ENCODE data around the gene HOXD11.

The HOXD11 gene

DNA sequence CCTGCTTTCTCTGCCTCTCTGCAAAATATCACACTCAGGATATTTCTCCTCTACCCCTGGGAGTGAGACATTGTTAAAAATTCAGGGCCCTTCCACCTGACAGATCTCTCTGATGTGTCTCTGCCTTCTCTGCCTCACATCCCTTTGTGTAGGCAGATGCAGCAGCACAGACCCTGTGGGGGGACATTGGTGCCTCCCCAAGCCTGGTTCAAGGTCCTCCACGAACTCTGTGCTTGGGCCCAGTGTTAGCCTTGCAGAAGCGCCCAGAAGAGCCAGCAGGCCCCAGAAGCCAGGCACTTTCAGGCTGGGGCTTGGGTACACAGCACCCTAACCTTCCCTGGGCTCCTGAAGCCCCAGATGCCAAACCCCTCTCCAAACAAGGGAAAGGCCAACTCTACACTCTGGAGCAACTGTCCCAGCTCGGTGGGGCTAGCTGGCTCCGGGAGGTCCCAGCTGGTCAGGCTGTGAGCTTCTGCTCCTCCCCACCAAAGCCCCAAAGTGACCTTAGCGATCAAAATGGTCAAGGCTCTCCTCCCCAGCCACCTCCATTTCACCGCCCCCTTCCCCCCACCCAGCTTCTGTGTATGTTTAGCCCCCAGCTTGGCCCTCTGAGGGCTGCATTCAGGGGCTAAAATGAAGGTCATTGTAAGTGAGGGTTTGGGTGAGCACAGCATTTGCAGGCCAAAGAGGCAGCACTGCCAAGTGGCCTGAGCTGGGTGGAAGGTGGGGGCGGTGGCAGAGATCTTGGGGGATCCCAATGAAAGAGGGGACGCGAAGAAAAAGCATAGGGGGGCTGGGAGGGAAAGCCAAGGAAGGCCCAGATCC, 18.1 kb downstream of the HOXD11 start:
- TF ChIP-seq, protein P1, sequence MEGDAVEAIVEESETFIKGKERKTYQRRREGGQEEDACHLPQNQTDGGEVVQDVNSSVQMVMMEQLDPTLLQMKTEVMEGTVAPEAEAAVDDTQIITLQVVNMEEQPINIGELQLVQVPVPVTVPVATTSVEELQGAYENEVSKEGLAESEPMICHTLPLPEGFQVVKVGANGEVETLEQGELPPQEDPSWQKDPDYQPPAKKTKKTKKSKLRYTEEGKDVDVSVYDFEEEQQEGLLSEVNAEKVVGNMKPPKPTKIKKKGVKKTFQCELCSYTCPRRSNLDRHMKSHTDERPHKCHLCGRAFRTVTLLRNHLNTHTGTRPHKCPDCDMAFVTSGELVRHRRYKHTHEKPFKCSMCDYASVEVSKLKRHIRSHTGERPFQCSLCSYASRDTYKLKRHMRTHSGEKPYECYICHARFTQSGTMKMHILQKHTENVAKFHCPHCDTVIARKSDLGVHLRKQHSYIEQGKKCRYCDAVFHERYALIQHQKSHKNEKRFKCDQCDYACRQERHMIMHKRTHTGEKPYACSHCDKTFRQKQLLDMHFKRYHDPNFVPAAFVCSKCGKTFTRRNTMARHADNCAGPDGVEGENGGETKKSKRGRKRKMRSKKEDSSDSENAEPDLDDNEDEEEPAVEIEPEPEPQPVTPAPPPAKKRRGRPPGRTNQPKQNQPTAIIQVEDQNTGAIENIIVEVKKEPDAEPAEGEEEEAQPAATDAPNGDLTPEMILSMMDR (IDR thresholded peaks at IDR 0.05), result no peak

DNA sequence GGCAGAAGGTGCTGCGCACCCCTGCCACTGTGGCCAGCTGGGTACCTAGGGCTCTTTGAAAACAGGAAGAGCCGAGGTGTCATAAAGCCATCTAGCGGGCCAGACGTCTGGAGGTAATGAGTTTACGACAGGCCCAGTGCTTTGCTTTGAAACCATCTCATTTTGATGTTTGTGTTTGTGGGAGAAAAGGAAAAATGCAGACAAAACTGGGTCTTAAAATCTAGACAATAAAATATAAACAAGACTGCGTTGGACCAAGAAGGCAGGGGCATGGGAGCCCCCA, 18.6 kb downstream of the HOXD11 start:
- TF ChIP-seq, protein P1 (IDR thresholded peaks at IDR 0.05), result no peak

DNA sequence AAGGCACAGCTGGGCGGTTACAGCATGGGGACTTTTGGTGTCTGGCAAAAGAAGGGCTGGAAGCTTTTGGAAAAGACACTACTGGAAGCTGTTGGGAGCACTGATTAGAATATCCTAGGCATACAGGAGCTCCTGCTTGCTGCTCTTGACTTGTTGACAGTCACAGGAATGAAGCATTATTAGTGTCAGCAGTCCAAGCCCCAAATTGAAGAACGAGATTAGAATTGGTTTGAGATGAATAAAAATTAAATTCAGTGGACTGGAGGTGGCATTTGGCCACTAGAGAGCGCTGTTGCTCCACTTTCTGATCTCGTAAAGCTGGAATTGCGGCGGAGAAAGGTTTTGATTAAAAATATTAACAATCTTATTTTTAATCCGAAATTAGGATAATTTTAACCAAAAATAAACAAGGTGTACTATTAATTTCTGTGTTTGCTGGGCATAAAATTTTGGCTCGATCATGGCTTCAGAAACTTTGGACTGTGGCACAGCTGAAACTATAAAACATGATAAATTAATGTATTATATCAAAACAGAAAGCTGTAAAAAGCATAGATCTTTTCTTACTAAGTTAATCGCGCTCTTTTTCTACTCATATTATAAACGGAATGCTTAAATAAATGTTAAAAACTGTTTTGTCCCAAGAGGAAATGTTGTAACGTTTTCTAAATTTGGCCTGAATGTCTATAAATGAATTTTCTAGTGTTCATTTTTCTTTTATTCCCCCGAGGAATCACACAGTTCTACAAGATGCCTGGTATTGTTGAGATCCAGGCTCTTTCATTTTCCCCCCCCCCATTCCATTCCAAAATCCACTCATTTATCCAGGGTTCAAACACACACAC, 20.1 kb downstream of the HOXD11 start:
- TF ChIP-seq, protein P1 (IDR thresholded peaks at IDR 0.05), result peak; percentile 76

DNA sequence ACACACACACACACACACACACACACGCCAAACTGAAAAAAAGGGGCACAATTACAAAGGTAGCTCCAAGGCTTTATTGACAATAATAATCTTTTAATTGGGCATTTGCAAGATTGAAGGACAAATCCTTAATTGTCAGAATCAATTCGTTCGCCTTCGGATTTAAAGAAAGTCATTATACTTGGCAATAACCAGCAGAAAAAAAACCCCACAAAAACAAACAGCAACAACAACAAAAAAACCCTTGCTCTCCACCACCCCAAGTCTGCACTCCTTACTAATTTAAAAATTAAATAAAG, 20.6 kb downstream of the HOXD11 start:
- TF ChIP-seq, protein P1 (IDR thresholded peaks at IDR 0.05), result no peak

DNA sequence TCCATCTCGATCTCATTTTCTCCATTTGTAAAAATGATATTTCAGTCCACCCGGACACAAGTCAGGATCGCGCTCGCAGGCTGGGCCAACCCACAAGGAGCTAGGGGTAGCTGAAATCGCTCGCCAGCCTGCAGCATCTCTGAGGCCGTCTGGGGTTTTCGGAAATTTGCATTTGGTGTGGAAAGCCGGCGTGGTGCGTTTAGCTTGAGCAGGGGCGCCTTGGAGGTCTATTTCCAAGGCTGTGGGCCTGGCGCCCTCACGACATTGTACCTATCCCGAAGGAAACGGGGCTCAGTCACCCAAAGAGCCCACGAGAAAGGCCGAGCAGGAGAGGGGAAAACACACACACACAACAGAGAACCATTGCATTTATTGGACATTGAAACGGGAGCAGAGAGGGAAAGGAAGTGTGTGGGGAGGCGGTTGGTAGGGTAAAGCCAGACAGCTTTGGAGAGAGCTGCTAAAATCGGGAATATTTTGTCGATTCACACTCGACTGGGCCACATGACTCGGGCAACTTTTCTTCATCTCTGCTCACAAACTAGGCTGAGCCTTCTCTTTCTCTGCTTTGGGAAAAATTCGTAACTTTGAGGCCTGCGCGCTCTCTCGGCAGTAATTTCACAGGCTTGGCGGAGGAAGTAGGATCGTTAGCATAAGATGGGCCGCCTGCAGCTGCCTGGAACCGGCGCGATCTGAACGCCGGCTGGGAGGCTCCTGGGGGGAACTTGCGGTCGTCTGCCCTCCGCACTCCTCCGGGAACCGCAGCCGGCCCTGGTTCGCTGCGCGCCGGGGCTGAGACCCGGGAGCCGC, 21.3 kb downstream of the HOXD11 start:
- TF ChIP-seq, protein P1 (IDR thresholded peaks at IDR 0.05), result no peak

DNA sequence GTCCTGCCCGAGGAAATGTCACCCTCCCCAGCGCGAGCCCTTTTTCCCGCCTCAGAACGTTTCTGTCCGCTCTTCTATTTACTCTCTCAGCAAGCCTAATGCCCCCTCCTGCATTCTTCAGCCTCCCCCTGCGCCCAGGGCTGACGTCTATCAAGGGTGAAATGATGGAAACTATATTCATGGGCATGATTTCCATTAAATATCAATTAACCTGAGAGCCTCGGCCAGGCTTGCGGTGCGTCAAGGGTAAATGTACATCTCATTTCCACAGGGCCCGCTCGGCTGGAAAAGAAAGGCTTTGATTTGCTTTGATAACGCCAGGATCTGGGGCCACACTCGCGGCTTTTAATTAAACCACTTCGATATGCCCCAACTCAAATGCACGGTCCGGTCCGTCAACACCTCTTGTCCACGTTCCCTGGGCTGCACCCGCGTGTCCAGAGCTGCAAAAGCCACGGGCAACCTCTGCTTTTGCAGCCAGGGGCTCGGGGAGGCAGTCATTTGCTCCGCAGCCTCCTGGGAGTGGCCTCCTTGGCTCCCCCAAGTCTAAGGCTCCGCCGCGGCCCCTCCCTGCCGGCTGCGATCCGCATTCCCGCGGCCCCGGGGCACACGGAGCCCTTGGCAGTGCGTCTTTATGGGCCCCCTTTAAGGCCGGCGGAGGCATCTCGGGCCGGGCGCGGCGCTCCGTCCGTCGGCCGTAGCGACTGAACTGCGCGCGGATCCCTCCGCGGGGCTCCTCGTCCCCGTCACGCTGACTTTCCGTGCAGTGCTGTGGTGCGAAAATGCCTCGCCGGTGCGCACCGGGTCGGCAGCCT, 22.1 kb downstream of the HOXD11 start, which contains the start of gene HOXD8:
Gene HOXD8, plus strand, starts transcription at position 724 of the 815 bp plus-strand sequence. CDS start 662 bp downstream, outside the sequence.
- TF ChIP-seq, protein P1 (IDR thresholded peaks at IDR 0.05), result no peak

DNA sequence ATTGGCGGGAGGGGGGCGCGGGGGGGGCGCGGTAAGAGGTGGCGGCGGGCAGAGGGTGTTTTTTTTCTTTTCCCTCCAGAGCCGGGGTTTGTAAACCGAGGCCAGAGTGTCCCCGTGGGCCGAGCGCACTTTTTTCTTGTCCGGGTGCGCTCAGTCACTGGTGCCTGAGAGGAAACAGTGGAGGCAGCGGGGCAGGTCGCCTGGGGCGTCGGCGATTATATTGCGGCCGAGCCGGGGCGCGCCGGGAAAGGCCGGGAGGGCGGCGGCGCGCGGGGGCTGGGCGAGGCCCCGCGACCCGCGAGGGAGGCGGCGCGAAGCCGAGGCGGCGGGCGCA, 22.7 kb downstream of the HOXD11 start:
- TF ChIP-seq, protein P1 (IDR thresholded peaks at IDR 0.05), result no peak

Measured in LNCAP (cell line).